Measurements from ENCODE around the gene CAMTA1.

The CAMTA1 gene

GRCh38 chr1:7733276-7733675 is 948.0 kb downstream of the CAMTA1 start:
- no peak for DNase-seq (ENCODE audit: low read depth)

- DNase-seq (ENCODE audit: low read depth) = no peak
These were observed 952.8 kb downstream of the CAMTA1 start for GRCh38 chr1:7738044-7738443.

DNA sequence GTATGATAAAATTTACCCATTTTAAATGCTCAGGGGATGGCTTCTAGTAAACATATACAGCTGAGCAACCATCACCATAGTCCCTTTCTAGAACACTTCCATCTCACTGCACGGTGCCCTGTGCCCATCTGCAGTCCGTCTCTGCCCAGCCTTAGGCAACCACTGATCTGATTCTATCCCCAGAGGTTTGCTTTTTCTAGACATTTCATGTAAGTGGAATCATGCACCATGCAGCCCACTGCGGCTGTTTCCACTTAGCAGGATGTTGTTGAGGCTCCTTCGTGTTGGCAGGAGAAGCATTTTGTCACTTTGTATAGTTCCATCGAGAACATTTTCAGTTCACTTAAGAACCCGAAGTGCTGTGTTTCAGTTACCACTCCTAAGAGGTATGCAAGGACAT is 958.1 kb downstream of the CAMTA1 start:
- no peak for DNase-seq (ENCODE audit: low read depth)

GRCh38 chr1:7744882-7745281 is 959.6 kb downstream of the CAMTA1 start:
- DNase-seq (ENCODE audit: low read depth) = no peak

DNA sequence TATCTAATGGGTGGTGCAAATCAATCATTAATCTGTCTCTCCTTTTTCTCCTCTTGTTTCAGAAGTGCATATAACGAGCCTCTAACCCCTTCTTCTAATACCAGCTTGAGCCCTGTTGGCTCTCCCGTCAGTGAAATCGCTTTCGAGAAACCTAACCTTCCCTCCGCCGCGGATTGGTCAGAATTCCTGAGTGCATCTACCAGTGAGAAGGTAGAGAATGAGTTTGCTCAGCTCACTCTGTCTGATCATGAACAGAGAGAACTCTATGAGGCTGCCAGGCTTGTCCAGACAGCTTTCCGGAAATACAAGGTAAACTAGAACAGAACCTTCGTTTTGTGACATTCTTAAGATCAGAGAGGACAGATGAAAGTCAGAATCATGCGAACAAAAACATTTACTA is 960.5 kb downstream of the CAMTA1 start:
- DNase-seq (ENCODE audit: low read depth) = no peak

DNA sequence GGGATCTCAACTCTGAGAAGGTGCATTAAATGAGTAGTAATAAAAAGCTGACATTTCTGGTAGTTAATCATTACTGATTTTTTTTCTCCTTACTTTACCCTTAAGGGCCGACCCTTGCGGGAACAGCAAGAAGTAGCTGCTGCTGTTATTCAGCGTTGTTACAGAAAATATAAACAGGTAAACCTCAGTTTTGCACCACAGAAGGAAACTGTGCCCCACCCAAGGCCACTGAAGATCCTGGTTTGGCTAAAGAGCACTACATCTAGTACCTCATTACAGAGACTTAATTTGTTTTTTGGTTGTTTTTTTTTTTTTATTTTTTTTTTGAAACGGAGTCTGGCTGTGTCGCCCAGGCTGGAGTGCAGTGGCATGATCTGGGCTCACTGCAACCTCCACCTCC is 962.4 kb downstream of the CAMTA1 start:
- DNase-seq (ENCODE audit: low read depth) = no peak

GRCh38 chr1:7749126-7749525 is 963.9 kb downstream of the CAMTA1 start:
- no peak for DNase-seq (ENCODE audit: low read depth)

- no peak for DNase-seq (ENCODE audit: low read depth)
These were observed 965.9 kb downstream of the CAMTA1 start for GRCh38 chr1:7751174-7751573.

- DNase-seq (ENCODE audit: low read depth) = no peak
These were observed 967.5 kb downstream of the CAMTA1 start for GRCh38 chr1:7752512-7753417.

- no peak for DNase-seq (ENCODE audit: low read depth)
These were observed 968.4 kb downstream of the CAMTA1 start for GRCh38 chr1:7753641-7754040.

- DNase-seq (ENCODE audit: low read depth) = no peak
These were observed 969.0 kb downstream of the CAMTA1 start for GRCh38 chr1:7754234-7754633.

DNA sequence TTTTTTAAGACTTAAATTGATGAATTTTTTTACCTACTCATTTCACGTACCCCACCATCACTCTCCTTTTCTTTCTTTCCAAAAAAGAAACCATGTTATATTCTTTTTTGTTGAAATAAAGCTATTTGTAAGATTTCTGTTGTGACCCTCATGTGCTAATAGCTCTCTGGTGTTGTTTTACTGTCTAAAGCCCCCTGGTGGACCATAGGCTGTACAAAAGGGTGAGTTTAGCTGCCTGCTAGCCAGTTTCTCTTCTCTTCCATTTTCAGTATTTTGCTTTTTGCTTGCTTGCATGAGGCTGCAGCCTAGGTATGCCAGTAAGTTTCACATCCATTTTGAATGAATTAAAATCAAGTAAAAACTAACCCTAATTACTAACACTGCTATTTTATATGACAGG is 970.2 kb downstream of the CAMTA1 start:
- no peak for DNase-seq (ENCODE audit: low read depth)

- no peak for DNase-seq (ENCODE audit: low read depth)
These were observed 975.0 kb downstream of the CAMTA1 start for GRCh38 chr1:7760245-7760644.

DNA sequence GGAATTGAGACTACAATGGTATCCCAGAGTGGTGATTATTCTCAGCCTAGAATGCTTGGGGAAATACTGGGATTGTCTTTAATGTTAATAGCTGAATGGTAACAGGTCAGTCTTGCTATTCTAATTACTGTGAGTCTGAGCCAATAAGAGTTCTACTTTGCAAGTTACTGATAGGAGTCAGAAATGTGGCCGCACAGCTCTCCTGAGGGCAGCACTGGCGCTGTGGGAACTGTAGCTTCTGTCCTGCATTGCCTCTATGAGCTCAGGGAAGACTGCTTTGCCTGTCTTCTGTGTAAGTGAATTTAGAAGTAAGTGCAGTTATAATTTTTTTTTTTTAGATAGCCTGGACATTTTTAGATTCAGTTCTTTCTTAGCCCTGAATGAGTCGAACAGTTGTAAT is 975.8 kb downstream of the CAMTA1 start:
- DNase-seq (ENCODE audit: low read depth) = no peak

- no peak for DNase-seq (ENCODE audit: low read depth)
These were observed 981.9 kb downstream of the CAMTA1 start for GRCh38 chr1:7767176-7767575.

- DNase-seq (ENCODE audit: low read depth) = no peak
These were observed 983.3 kb downstream of the CAMTA1 start for GRCh38 chr1:7768583-7768982.

DNA sequence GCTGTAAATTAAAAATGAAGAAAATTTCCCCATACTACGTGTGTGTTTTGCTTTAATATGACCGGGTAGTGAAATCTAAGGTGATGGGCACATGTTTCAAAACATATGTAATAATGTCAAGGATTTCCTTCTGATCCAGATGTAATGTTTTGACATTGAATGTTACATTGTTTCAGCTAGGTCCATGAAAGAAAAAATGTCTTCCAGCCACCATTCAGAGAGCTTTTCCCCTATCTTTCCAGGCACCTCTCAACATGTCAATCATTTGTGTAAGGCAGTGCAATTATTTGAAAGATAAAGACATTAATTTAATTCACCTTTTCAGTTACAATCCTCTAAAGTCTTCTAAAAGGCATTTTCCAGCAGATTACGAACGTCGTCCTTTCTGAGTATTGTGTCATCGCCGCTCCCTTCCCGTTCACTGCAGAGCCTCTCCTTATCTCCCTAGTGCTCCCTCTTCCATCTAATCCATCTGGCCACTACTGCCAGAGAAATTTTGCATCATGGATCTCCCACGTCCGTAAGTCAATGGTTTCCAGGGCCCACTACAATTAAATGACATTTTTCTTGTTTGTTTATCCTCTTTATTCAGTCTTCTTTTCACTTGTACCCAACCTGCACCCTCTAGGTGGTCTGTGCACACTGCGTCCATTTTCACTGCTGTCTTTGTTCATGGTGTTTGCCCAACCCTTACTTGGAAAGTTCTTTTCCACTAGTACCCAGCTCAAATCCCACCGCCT is 984.6 kb downstream of the CAMTA1 start:
- DNase-seq (ENCODE audit: low read depth) = no peak

DNA sequence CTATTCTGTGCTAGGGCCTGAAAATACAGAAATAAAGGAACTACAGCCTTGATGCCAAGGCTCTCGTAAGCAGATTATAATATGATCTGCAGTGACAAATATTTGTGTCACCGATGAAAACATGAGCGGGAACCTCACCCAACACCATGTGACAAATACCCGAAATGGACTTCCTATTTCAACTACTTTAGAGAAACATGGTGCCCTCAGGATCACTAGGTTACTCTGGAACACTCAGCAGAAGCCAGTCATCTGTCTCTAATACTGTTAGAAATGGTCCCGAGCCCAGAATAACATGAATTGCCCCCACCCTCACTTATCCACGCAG is 985.4 kb downstream of the CAMTA1 start:
- no peak for DNase-seq (ENCODE audit: low read depth)

DNA sequence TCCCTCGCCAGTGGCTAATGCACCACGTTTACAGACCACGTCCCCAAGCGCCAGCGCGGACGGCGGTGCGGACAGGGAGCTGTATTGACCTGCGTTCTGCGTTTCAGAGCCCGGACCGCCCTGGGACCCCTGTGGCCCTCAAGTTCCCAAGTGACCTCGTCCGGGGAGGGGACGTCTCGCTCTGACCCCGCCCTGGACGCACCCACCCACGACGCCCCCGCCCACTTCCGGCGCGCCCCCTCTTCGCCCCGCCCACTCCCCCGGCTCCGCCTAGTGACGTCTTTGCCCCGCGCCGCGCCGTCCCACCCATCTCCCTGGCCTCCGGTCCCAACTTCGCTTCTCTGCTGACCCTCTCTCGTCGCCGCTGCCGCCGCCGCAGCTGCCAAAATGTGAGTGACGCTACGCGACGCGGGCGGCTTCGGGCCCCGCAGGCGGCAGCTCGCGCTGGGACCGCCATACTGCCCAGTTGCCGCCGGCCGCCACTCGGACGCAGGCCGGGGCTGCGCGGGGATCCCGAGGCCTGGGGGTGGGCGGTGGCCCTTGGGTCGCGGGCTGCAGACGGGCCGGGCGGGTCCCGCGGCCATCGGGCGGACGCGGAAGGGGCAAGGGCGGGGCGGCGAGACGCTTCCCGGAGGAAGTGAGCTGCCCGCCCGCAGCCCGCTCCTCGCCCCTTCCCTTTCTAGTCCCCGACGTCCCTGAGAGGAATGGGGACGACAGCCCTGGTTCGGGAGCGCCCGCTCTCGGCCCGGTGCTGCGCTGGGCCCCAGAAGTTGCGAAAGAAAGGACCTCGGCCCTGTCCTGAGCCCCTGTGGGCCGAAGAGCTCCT is 986.0 kb downstream of the CAMTA1 start, which contains the start of gene VAMP3:
Gene VAMP3, plus strand, starts transcription at position 300 of the 826 bp plus-strand sequence. Its CDS starts 88 bp downstream, at position 388.
- peak; percentile 80 for DNase-seq (ENCODE audit: low read depth)

DNA sequence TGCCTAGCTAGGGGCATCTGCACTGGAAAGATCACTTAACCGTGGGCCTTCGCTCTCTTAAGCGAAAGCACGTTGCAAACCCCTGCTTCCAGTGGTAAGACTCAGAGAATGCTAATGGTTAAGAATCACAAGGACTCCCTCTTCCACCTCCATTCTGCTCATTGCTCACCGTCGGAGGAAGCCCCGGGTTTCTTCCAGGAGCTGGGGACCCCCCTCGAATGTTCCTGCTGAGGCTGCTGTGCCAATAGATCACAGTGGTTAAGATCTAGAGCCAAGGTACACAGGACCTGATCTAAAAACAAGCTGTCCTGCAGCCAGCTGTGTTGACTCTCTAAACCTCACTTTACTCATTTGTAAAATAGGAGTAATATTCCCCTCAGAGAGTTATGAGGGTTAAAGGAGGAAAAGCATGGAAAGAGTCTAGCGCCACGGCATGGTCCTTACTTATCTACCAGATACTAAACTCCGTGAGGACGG is 986.6 kb downstream of the CAMTA1 start:
- no peak for DNase-seq (ENCODE audit: low read depth)

DNA sequence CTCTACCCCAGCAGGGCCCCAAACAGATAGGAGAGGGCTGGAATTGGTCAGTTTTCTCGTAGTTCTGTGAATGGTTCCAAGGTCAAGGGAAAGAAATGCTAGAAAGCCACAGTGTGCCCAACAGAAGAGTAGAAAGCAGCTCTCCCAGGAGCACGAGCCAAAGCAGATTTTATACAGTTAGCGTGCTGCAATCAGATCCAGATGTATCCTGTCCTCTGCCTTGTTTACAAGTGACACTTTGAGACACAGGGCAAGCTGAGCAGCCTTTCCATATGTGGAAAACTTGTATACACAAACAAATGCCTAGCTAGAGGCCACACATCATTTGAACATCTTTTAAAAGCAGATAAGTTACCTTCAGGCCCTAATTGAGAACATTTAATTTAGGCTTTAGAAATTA is 992.3 kb downstream of the CAMTA1 start:
- no peak for DNase-seq (ENCODE audit: low read depth)

DNA sequence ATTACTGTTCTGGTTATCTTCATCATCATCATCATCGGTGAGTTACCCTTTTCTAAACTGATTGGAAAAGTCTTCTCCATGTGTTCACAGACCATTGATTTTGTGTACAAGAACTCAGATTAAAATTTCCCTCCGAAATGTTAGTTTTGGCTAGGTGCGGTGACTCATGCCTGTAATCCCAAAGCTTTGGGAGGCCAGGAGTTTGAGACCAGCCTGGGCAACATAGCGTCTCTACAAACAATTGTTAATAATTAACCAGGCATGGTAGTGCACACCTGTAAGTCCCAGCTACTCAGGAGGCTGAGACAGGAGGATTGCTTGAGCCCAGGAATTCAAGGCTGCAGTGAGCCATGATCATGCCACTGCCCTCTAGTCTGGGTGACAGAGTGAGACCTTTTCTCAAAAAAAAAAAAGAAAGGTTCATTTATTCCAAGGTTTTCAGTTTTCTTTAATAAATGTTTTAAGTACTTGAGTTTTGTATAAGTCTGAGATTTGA is 992.9 kb downstream of the CAMTA1 start:
- no peak for DNase-seq (ENCODE audit: low read depth)
